NCI-H226 (cell line): Measurements from ENCODE around the gene LAMP5.
A peak's percentile ranks its signal among the peaks of the same experiment; 100 is the strongest.

Experiments used
- DNase-seq: peaks from one replicate; pipeline ENCODE4 v3.0.0-alpha.2; 2015

Gene LAMP5

GRCh38 chr20:9543214-9543613 lies 28.8 kb downstream of the LAMP5 start:
- no peak for DNase-seq

GRCh38 chr20:9550283-9550682 lies 35.9 kb downstream of the LAMP5 start:
- DNase-seq = no peak

- no peak for DNase-seq
Measured at GRCh38 chr20:9550871-9551270, 36.5 kb downstream of the LAMP5 start.

- peak; percentile 9 for DNase-seq
Measured at GRCh38 chr20:9551808-9552550, 37.6 kb downstream of the LAMP5 start.

- DNase-seq = no peak
Measured at GRCh38 chr20:9555781-9556180, 41.4 kb downstream of the LAMP5 start.

GRCh38 chr20:9557411-9557810 lies 43.0 kb downstream of the LAMP5 start:
- DNase-seq = no peak

GRCh38 chr20:9565910-9566550 lies 51.6 kb downstream of the LAMP5 start:
- no peak for DNase-seq

GRCh38 chr20:9566977-9567376 lies 52.6 kb downstream of the LAMP5 start:
- DNase-seq = no peak

- no peak for DNase-seq
Measured at GRCh38 chr20:9570612-9571011, 56.2 kb downstream of the LAMP5 start.

- no peak for DNase-seq
Measured at GRCh38 chr20:9571783-9572182, 57.4 kb downstream of the LAMP5 start.

GRCh38 chr20:9572670-9573069 lies 58.3 kb downstream of the LAMP5 start:
- no peak for DNase-seq

GRCh38 chr20:9573335-9574151 lies 59.2 kb downstream of the LAMP5 start:
- no peak for DNase-seq

- DNase-seq = no peak
Measured at GRCh38 chr20:9574181-9574580, 59.8 kb downstream of the LAMP5 start.

- no peak for DNase-seq
Measured at GRCh38 chr20:9574776-9575175, 60.4 kb downstream of the LAMP5 start.

- no peak for DNase-seq
Measured at GRCh38 chr20:9575836-9576235, 61.4 kb downstream of the LAMP5 start.

- no peak for DNase-seq
Measured at GRCh38 chr20:9576695-9577094, 62.3 kb downstream of the LAMP5 start.

- no peak for DNase-seq
Measured at GRCh38 chr20:9577397-9577796, 63.0 kb downstream of the LAMP5 start.

- DNase-seq = no peak
Measured at GRCh38 chr20:9578594-9578993, 64.2 kb downstream of the LAMP5 start.
